ENCODE measurements around the gene SLC49A3. TPM values are rescaled to one million over a fixed set of nuclear protein-coding genes. Genes with fewer than 3 reads are reported as not detected.
"Not testable (repeated sequence)": the region's sequence is repeated elsewhere in the genome, so short reads cannot be mapped to it uniquely, and the experiment has no call there.

The SLC49A3 gene
- polyA plus RNA-seq (2012; ENCODE audit: insufficient read depth, insufficient read length, low read depth) = 0.34 TPM

GRCh38 chr4:688854-689681 is at the start of gene SLC49A3:
Gene SLC49A3, minus strand, starts transcription at chr4:689151. Its CDS starts 24 bp downstream, at chr4:689127.
- no peak for TF ChIP-seq CTCF (IDR thresholded peaks at IDR 0.05; ENCODE audit: low read depth, low read length)
- Histone ChIP-seq H3K27me3 (no peaks in the 10 kb centered on the region), H3K4me1 (no peaks in the 10 kb centered on the region; the same call in 1 of the 2 replicates), H3K4me3 (ENCODE audit: low read depth, low read length) (no peak within 1 kb of the TSS), H3K36me3 (no peaks in the 10 kb centered on the region), H3K9me3 (no peaks in the 10 kb centered on the region)
- no peak for DNase-seq

- not testable (repeated sequence) for H3K4me3 ChIP-seq (ENCODE audit: low read depth, low read length); DNase-seq; H3K9me3 ChIP-seq; H3K4me1 ChIP-seq; H3K27me3 ChIP-seq
- H3K36me3 ChIP-seq = peaks cover 50% of the 10 kb centered on the region
Measured at GRCh38 chr4:736561-736960, 47.6 kb upstream of the SLC49A3 start.

GRCh38 chr4:735583-735982 is 46.6 kb upstream of the SLC49A3 start:
- TF ChIP-seq CTCF (IDR thresholded peaks at IDR 0.05; ENCODE audit: low read depth, low read length) = no peak
- Histone ChIP-seq H3K4me1 (no peaks in the 10 kb centered on the region), H3K9me3 (no peaks in the 10 kb centered on the region), H3K27me3 (no peaks in the 10 kb centered on the region), H3K4me3 (ENCODE audit: low read depth, low read length) (no peak overlapping the region), H3K36me3 (peaks cover 50% of the 10 kb centered on the region)
- DNase-seq = no peak

GRCh38 chr4:734951-735350 is 46.0 kb upstream of the SLC49A3 start:
- no peaks in the 10 kb centered on the region for H3K27me3 ChIP-seq
- H3K4me1 ChIP-seq = no peaks in the 10 kb centered on the region
- no peaks in the 10 kb centered on the region for H3K9me3 ChIP-seq
- no peak for TF ChIP-seq CTCF (IDR thresholded peaks at IDR 0.05; ENCODE audit: low read depth, low read length)
- DNase-seq = no peak
- H3K4me3 ChIP-seq (ENCODE audit: low read depth, low read length) = no peak overlapping the region
- peaks cover 52% of the 10 kb centered on the region for H3K36me3 ChIP-seq

- peaks cover 52% of the 10 kb centered on the region for H3K36me3 ChIP-seq
Measured at GRCh38 chr4:734075-734474, 45.1 kb upstream of the SLC49A3 start.

GRCh38 chr4:733631-733980 is 44.7 kb upstream of the SLC49A3 start:
- DNase-seq = no peak
- Histone ChIP-seq H3K9me3 (no peaks in the 10 kb centered on the region), H3K4me1 (no peaks in the 10 kb centered on the region), H3K27me3 (no peaks in the 10 kb centered on the region), H3K4me3 (ENCODE audit: low read depth, low read length) (no peak overlapping the region), H3K36me3 (peaks cover 52% of the 10 kb centered on the region)
- TF ChIP-seq CTCF (IDR thresholded peaks at IDR 0.05; ENCODE audit: low read depth, low read length) = no peak

More at GRCh38 chr4:734075-734474, 45.1 kb upstream of the SLC49A3 start:
- H3K27me3 ChIP-seq = no peaks in the 10 kb centered on the region
- no peak overlapping the region for H3K4me3 ChIP-seq (ENCODE audit: low read depth, low read length)
- DNase-seq = no peak
- TF ChIP-seq CTCF (IDR thresholded peaks at IDR 0.05; ENCODE audit: low read depth, low read length) = no peak
- no peaks in the 10 kb centered on the region for H3K4me1 ChIP-seq
- no peaks in the 10 kb centered on the region for H3K9me3 ChIP-seq

Measured in BE2C (cell line).